Ishikawa (cell line): Measurements from ENCODE around the gene COMMD1.

Source experiments
- EP300 ChIP-seq: IDR thresholded peaks from 2 replicates; pipeline ENCODE4 v1.6.1; 2012; ENCODE audit warnings: borderline replicate concordance
- TCF12 ChIP-seq: IDR thresholded peaks from 2 replicates; pipeline ENCODE4 v1.6.1; 2012; ENCODE audit warnings: low read depth
- YY1 ChIP-seq: IDR thresholded peaks from 2 replicates; pipeline ENCODE4 v1.6.1; 2012; ENCODE audit warnings: low read depth
- TF ChIP-seq, protein P1 (sequence below): IDR thresholded peaks from 2 replicates; pipeline ENCODE4 v1.6.1; 2012

- TF ChIP-seq TCF12 (no peak), YY1 (no peak), EP300 (no peak)
- TF ChIP-seq, protein P1, sequence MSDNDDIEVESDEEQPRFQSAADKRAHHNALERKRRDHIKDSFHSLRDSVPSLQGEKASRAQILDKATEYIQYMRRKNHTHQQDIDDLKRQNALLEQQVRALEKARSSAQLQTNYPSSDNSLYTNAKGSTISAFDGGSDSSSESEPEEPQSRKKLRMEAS = no peak
These were observed 136.9 kb downstream of the COMMD1 start for GRCh38 chr2:62042400-62042799.
